ENCODE results near the gene ALOX12B. TPM values are rescaled to one million over a fixed set of nuclear protein-coding genes. Genes with fewer than 3 reads are reported as not detected.
"Not testable (repeated sequence)": the region's sequence is repeated elsewhere in the genome, so short reads cannot be mapped to it uniquely, and the experiment has no call there.

Gene ALOX12B
- total RNA-seq, 1 experiment from 2014 or later = not detected

DNA sequence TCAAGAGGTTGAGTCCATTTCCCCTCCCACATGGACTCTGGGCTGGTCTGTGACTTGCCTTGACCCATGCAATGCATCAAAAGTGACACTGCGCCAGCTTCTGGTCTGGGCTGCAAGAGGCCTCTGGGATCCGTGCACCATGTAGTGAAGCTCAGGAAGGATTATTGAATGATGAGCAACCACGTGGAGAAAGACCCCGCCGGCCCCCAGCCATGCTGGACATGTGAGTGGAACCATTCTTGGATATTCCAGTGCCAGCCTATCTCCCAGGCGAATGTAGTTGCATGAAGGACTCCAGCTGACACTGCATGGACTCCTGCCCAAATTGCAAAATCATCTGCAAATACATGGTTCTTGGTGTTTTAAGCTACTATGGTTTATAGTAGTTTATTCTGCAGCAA lies 56.3 kb downstream of the ALOX12B start:
- H2AFZ ChIP-seq = no peak overlapping the region
- H3K9me3 ChIP-seq (ENCODE audit: insufficient read depth, low read depth) = no peaks in the 10 kb centered on the region
- H3K36me3 ChIP-seq (ENCODE audit: low read depth) = no peaks in the 10 kb centered on the region
- no peaks in the 10 kb centered on the region for H3K9me2 ChIP-seq (ENCODE audit: insufficient read depth)
- H3F3A ChIP-seq (ENCODE audit: insufficient read depth, low read depth) = peaks cover 5% of the 10 kb centered on the region; the same call in 1 of the 2 replicates
- no TSS peak for BruUV-seq (replicated peaks)
- H3K27me3 ChIP-seq (ENCODE audit: insufficient read depth, low read depth) = no peaks in the 10 kb centered on the region
- no peak overlapping the region for H3K4me3 ChIP-seq
- no peaks in the 10 kb centered on the region for H4K20me1 ChIP-seq (ENCODE audit: insufficient read depth)
- no peak overlapping the region for H3K4me2 ChIP-seq
- H3K27ac ChIP-seq = no peak overlapping the region
- DNase-seq = no peak
- no peaks in the 10 kb centered on the region for H3K79me2 ChIP-seq (ENCODE audit: low read depth)
- peaks cover 9% of the 10 kb centered on the region for H3K4me1 ChIP-seq (replicated peaks; ENCODE audit: insufficient read depth)
- TF ChIP-seq, protein P1, sequence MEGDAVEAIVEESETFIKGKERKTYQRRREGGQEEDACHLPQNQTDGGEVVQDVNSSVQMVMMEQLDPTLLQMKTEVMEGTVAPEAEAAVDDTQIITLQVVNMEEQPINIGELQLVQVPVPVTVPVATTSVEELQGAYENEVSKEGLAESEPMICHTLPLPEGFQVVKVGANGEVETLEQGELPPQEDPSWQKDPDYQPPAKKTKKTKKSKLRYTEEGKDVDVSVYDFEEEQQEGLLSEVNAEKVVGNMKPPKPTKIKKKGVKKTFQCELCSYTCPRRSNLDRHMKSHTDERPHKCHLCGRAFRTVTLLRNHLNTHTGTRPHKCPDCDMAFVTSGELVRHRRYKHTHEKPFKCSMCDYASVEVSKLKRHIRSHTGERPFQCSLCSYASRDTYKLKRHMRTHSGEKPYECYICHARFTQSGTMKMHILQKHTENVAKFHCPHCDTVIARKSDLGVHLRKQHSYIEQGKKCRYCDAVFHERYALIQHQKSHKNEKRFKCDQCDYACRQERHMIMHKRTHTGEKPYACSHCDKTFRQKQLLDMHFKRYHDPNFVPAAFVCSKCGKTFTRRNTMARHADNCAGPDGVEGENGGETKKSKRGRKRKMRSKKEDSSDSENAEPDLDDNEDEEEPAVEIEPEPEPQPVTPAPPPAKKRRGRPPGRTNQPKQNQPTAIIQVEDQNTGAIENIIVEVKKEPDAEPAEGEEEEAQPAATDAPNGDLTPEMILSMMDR (conservative IDR thresholded peaks at IDR 0.05) = no peak
- TF ChIP-seq EZH2 (IDR thresholded peaks at IDR 0.05; ENCODE audit: low read depth) = no peak
- ChIA-PET POLR2A (ENCODE audit: unreplicated experiment) (interaction anchor here (0.6 kb wide), 1 partner anchor 111 kb away, joined by 8 read pairs; no protein-coding TSS in a partner anchor), CTCF (no interaction called here)
- intact Hi-C loops (cut with micrococcal nuclease; ENCODE audit: unreplicated experiment) = no loop called here

DNA sequence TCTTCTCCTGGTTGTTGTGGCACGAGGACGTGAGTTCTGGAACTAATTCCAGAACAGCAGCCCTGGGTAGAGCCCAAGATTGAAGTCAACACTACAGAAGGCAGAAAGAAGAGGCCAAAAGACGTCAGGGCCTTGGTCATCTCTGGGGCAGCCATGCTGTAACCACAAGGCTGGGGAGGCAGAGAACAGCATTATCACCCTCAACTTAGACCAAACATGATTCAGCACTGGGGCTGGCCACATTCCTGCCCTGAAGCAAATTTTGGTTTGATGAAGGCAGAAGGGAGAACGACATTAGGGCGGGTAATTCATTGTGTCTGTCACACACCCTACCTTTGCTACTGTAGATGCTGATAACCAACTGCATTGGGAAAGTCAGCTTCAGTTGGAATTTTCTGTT lies 58.4 kb downstream of the ALOX12B start:
- intact Hi-C loops (cut with micrococcal nuclease; ENCODE audit: unreplicated experiment) = no loop called here
- ChIA-PET CTCF (no interaction called here), POLR2A (ENCODE audit: unreplicated experiment) (no interaction called here)
- peak; percentile 61 to 74 for DNase-seq
- H3K27me3 ChIP-seq (ENCODE audit: insufficient read depth, low read depth) = no peaks in the 10 kb centered on the region
- H3K9me3 ChIP-seq (ENCODE audit: insufficient read depth, low read depth) = no peaks in the 10 kb centered on the region
- H3K4me2 ChIP-seq = peak overlapping the region; percentile 18
- 0 out of 2 replicates have a peak overlapping the region, but pooled peaks have one; percentile 39 for H2AFZ ChIP-seq
- H3K4me1 ChIP-seq (replicated peaks; ENCODE audit: insufficient read depth) = peaks cover 9% of the 10 kb centered on the region
- no peaks in the 10 kb centered on the region for H4K20me1 ChIP-seq (ENCODE audit: insufficient read depth)
- no peaks in the 10 kb centered on the region for H3K36me3 ChIP-seq (ENCODE audit: low read depth)
- no peak overlapping the region for H3K4me3 ChIP-seq
- BruUV-seq (replicated peaks) = no TSS peak
- H3K9me2 ChIP-seq (ENCODE audit: insufficient read depth) = no peaks in the 10 kb centered on the region
- H3F3A ChIP-seq (ENCODE audit: insufficient read depth, low read depth) = peaks cover 5% of the 10 kb centered on the region; the same call in 1 of the 2 replicates
- no peaks in the 10 kb centered on the region for H3K79me2 ChIP-seq (ENCODE audit: low read depth)
- TF ChIP-seq EZH2 (IDR thresholded peaks at IDR 0.05; ENCODE audit: low read depth) = no peak
- TF ChIP-seq, protein P1 (conservative IDR thresholded peaks at IDR 0.05) = no peak
- no peak overlapping the region for H3K27ac ChIP-seq

DNA sequence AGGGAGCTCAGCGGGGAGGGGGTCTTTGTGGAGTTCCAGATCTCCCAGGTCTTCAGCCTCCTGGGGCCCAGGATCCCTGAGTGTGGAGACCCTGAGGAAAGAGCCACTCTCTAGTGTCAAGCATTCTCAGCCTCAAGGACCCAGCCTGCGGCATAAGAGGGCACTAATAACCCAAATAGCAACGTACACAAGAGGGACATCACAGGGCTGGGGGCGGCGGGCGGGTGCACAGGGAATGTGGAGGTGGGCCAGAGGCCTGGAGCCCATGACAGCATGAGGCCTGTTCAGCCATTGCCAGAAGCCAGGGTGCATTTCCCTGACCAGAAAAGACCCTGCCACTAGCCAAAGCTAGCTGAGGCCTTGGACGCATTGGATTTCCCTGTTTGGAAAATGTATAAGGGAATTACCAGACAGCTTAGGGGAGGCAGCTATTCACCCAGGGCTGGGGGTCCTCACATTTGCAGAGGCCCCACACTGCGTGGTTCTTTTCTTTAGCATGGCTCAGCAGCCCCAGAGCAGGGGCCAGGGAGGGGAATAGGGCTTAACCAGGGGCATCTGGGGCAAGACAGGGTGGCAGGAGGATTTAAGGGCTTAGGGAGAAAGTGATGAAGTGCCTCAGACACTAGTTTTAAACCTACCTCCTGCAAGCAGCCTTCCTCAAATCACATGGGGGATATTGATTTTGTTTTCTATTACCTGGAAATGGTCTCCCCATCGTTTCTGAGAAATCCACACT lies 62.2 kb downstream of the ALOX12B start:
- Histone ChIP-seq H4K20me1 (ENCODE audit: insufficient read depth) (no peaks in the 10 kb centered on the region), H3K9me3 (ENCODE audit: insufficient read depth, low read depth) (no peaks in the 10 kb centered on the region), H3K4me3 (no peak overlapping the region), H3K4me2 (no peak overlapping the region), H3K36me3 (ENCODE audit: low read depth) (no peaks in the 10 kb centered on the region), H3K79me2 (ENCODE audit: low read depth) (no peaks in the 10 kb centered on the region), H3K27me3 (ENCODE audit: insufficient read depth, low read depth) (no peaks in the 10 kb centered on the region), H3K4me1 (replicated peaks; ENCODE audit: insufficient read depth) (peaks cover 9% of the 10 kb centered on the region), H2AFZ (no peak overlapping the region), H3K9me2 (ENCODE audit: insufficient read depth) (no peaks in the 10 kb centered on the region), H3K27ac (no peak overlapping the region), H3F3A (ENCODE audit: insufficient read depth, low read depth) (peaks cover 5% of the 10 kb centered on the region; the same call in 1 of the 2 replicates)
- CTCF ChIA-PET = no interaction called here
- POLR2A ChIA-PET (ENCODE audit: unreplicated experiment) = no interaction called here
- TF ChIP-seq, protein P1 (conservative IDR thresholded peaks at IDR 0.05) = no peak
- TF ChIP-seq EZH2 (IDR thresholded peaks at IDR 0.05; ENCODE audit: low read depth) = no peak
- no TSS peak for BruUV-seq (replicated peaks)
- intact Hi-C loops (cut with micrococcal nuclease; ENCODE audit: unreplicated experiment) = no loop called here
- no peak for DNase-seq

DNA sequence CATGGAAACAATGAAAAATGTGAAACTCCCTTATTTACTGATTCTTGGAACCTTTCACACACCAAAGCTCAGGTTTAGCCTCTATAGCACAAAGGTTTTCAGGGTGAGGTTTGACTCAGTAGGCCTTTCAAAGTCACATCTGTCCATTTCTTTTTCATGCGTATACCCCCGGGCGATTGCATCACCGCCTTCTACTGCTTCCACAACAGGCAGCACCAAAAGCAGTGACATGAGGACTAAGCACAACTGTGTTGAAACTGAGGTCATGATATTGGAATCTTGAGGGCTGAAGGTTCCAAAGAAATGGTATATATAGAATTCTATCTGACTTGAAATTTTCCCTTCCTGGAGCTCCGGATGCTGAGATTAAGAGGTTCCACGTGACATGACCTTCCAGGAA lies 63.4 kb downstream of the ALOX12B start:
- H3K27ac ChIP-seq; H4K20me1 ChIP-seq (ENCODE audit: insufficient read depth); H3K4me1 ChIP-seq (replicated peaks; ENCODE audit: insufficient read depth); intact Hi-C loops (cut with micrococcal nuclease; ENCODE audit: unreplicated experiment); DNase-seq; H3K27me3 ChIP-seq (ENCODE audit: insufficient read depth, low read depth); POLR2A ChIA-PET (ENCODE audit: unreplicated experiment); H2AFZ ChIP-seq; H3K9me2 ChIP-seq (ENCODE audit: insufficient read depth); H3F3A ChIP-seq (ENCODE audit: insufficient read depth, low read depth); H3K79me2 ChIP-seq (ENCODE audit: low read depth); BruUV-seq (replicated peaks); H3K4me3 ChIP-seq; H3K36me3 ChIP-seq (ENCODE audit: low read depth); CTCF ChIA-PET; H3K4me2 ChIP-seq; H3K9me3 ChIP-seq (ENCODE audit: insufficient read depth, low read depth): not testable (repeated sequence)

Measured in PC-9 (cell line).